Brain microvascular endothelial cell (primary cell): ENCODE measurements around the gene PCAT7.

ENCODE experiments used
- DNase-seq: peaks from one replicate; pipeline ENCODE4 v3.0.0-alpha.2; 2020
- H3K27ac ChIP-seq: fragments of 250-450 bp; sonication (Bioruptor Pico); 2 replicates; pipeline ENCODE4 v1.5.1; 2020; ENCODE audit warnings: mild to moderate bottlenecking, moderate library complexity
- H3K27me3 ChIP-seq: fragments of 250-450 bp; sonication (Bioruptor Pico); replicated peaks from 2 replicates; pipeline ENCODE4 v1.5.1; 2020; ENCODE audit warnings: mild to moderate bottlenecking
- H3K36me3 ChIP-seq: fragments of 250-450 bp; sonication (Bioruptor Pico); replicated peaks from 2 replicates; pipeline ENCODE4 v1.5.1; 2020; ENCODE audit warnings: mild to moderate bottlenecking
- H3K4me3 ChIP-seq: 2 replicates; pipeline ENCODE4 v1.5.1; 2011; ENCODE audit warnings: low read depth, mild to moderate bottlenecking, control low read depth, low read length, moderate library complexity
- in situ Hi-C: cut with HindIII; loops from 2 replicates; pipeline ENCODE4 v1.10.0; 2017; ENCODE audit warnings: low sequenced_read_pairs, low pct_ligation_motif_present
- TF ChIP-seq, protein P1 (sequence below): IDR thresholded peaks from 2 replicates; pipeline ENCODE4 v1.5.1; 2011; ENCODE audit warnings: low read depth, mild to moderate bottlenecking, moderate library complexity, low read length, control low read depth, inconsistent platforms; ENCODE audit errors: missing control alignments

The PCAT7 gene

DNA sequence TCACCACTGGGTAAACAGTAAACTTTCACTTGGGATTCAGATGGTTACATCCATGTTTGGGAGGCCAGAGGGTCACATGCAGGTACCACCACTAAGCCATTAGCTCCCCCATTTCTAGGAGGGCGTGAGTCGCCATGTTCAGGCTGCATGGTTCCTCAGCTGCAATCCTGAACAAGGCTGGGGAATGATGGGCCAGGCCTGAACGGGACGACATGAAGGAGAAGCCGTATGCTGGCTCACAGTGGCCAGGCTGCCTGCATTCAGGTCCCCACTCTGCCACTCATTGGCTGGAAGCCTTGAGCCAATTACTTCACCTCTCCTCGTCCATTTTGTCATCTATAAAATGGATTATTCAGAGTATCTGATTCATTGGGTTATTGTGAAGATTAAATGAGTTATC, 47.8 kb downstream of the PCAT7 start:
- H3K36me3 ChIP-seq, result no peaks in the 10 kb centered on the region
- H3K27me3 ChIP-seq, result peaks cover 4% of the 10 kb centered on the region
- no peak for DNase-seq
- H3K27ac ChIP-seq, result no peak overlapping the region
- in situ Hi-C loops, result no loop called here
- H3K4me3 ChIP-seq, result no peak overlapping the region
- TF ChIP-seq, protein P1, sequence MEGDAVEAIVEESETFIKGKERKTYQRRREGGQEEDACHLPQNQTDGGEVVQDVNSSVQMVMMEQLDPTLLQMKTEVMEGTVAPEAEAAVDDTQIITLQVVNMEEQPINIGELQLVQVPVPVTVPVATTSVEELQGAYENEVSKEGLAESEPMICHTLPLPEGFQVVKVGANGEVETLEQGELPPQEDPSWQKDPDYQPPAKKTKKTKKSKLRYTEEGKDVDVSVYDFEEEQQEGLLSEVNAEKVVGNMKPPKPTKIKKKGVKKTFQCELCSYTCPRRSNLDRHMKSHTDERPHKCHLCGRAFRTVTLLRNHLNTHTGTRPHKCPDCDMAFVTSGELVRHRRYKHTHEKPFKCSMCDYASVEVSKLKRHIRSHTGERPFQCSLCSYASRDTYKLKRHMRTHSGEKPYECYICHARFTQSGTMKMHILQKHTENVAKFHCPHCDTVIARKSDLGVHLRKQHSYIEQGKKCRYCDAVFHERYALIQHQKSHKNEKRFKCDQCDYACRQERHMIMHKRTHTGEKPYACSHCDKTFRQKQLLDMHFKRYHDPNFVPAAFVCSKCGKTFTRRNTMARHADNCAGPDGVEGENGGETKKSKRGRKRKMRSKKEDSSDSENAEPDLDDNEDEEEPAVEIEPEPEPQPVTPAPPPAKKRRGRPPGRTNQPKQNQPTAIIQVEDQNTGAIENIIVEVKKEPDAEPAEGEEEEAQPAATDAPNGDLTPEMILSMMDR, result no peak

DNA sequence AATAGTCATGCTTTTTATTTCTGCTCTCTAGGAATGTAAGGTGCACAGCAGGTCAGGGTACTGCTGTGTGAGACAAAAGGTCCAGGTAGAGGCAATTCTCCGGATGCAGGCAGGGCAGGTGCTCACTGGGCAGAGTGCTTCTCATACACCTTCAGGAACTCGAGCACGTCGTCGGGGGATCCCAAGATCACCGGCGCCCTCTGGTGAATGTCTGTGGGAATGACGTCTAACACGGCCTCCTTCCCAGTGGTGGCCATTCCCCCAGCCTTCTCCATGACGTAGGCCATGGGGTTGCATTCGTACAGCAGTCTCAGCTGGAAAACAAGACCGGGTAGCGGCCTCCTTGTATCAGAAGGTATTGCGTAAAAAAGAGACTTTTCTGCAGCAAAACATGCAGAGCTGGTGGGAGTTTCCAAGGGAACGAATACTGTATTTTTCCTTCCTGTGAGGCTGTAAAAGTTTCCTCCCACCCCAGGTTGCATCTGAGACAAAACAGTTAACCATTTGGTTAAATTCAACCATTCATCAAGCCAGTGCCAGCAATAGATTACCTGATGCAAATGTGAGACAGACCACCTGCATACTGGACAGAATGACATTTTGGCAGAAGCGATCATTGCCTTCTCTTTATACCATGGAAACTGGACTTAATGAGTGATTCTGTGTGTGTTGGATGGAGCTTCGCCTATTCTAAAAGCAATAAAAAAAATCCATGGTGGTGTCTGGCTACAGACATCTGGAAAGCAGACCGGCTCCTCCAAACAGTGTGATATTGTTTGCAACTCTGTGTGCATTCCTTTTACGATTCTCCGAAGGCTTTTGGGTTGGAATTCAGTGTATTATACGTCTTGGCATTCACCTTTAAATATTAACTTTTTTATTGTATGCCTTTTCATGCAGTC, 48.6 kb downstream of the PCAT7 start:
- TF ChIP-seq, protein P1, result peak; percentile 84
- Histone ChIP-seq H3K27me3 (peaks cover 4% of the 10 kb centered on the region), H3K36me3 (no peaks in the 10 kb centered on the region), H3K4me3 (no peak overlapping the region), H3K27ac (no peak overlapping the region)
- in situ Hi-C loops, result no loop called here
- DNase-seq, result peak; percentile 68

DNA sequence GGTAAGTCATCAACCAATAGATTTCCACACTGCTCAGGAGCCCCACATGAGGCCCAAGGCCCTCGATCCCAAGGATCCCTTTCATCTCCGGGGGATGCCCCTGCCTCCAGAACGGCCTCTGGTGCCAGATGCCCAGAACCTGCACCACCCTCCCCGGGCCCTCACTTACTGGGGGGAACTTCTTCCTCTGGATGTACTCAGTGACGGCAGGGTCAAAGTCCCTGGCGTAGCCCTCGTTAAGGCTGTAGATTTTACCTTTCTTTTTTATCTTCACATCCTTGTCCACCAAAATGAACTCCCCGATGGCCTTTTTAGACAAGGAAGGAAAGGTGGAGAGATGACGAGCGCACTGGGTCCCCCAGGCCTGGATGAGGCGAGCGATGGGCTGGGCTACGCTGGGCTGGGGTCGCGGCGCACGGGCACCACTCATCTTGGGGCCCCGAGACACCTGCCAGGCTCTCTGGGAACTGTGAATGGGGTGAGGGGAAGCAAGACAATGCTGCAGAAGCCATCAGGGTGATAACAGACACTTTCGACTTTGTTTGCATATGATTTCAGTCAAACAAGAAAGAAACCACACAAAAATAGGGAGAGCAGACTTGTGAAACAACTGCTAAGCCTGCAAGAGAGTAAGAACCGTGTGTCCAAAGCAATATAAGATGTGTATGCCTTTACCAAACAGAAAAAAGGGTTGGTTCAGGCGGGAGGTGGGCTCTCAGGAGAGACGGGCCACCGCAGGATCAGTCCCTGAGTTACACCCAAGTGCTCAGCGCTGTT, 52.0 kb downstream of the PCAT7 start:
- H3K27ac ChIP-seq, result no peak overlapping the region
- H3K27me3 ChIP-seq, result peaks cover 4% of the 10 kb centered on the region
- in situ Hi-C loops, result no loop called here
- DNase-seq, result no peak
- H3K36me3 ChIP-seq, result no peaks in the 10 kb centered on the region
- TF ChIP-seq, protein P1, result no peak
- no peak overlapping the region for H3K4me3 ChIP-seq

DNA sequence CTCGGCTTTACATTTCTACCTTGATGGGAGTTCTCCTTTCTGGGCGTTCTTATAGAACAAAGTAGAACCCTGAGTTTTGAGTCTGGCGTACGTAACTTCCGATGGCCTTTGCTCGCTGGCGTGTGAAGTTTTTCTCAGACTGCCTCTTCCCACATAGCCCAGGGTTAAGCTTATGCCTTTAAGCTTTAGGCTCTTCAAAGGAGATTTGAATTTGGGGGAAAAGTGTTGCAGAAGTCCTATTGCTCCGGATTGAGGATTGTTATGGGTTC, 52.5 kb downstream of the PCAT7 start:
- Histone ChIP-seq H3K27me3 (peaks cover 4% of the 10 kb centered on the region), H3K36me3 (no peaks in the 10 kb centered on the region), H3K4me3 (no peak overlapping the region), H3K27ac (no peak overlapping the region)
- DNase-seq, result no peak
- in situ Hi-C loops, result no loop called here
- TF ChIP-seq, protein P1, result no peak

DNA sequence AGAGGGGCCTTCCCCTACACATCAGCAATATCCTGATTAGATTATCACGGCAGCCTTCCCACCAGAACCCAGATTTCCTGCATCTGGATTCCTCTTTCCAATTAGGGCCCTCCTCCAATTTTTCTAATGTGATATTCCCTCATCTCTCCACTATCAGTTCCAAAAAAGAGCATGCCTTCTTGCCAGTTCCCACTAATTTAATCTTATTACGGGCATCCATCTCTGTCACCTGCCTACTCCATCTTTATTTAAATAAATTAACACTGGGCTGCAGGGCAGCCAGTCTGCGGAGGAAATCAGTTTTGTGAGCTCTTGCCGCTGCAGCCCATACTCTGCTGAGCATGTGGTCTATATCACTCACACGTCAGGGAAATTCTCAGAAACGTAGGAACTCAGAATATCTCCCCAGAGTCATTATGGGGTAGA, 55.3 kb downstream of the PCAT7 start:
- no peak for DNase-seq
- Histone ChIP-seq H3K36me3 (no peaks in the 10 kb centered on the region), H3K27me3 (peaks cover 4% of the 10 kb centered on the region), H3K27ac (no peak overlapping the region), H3K4me3 (no peak overlapping the region)
- TF ChIP-seq, protein P1, result no peak
- in situ Hi-C loops, result no loop called here
